WI38 (cell line): ENCODE data around the gene KCNQ2.

ENCODE experiments used
- H3K4me3 ChIP-seq: 2 replicates; pipeline ENCODE4 v1.5.1; 2011; ENCODE audit warnings: low read depth, mild to moderate bottlenecking, control low read depth, low read length
- CTCF ChIP-seq: IDR thresholded peaks from 2 replicates; pipeline ENCODE4 v1.5.1; 2012; ENCODE audit warnings: low read depth, mild to moderate bottlenecking, control low read depth, low read length

Gene KCNQ2

DNA sequence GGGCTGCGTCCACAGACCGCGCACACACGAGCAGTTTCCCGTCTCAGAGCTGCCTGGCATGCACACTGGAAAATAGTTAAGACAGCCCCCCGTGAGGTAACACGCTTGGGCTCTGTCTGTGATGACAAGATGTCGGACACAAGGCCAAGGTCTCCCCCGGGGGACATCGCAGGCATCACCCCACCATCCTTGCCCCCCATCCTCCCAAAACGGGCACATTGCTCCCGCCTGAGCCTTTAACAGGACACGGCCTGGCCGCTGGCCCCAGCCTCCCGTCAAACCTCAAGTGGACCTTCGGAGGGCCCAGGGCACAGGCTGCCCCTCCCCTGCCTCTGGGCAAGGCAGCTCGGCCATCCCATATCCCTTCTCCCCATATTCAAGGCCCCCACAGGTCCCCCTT lies 5.6 kb downstream of the KCNQ2 start:
- H3K4me3 ChIP-seq = no peak overlapping the region
- TF ChIP-seq CTCF = no peak

GRCh38 chr20:63466250-63466825 lies 6.1 kb downstream of the KCNQ2 start:
- no peak for TF ChIP-seq CTCF

GRCh38 chr20:63465380-63466249 lies 6.8 kb downstream of the KCNQ2 start:
- no peak for TF ChIP-seq CTCF

More at GRCh38 chr20:63466250-63466825, 6.1 kb downstream of the KCNQ2 start:
- no peak overlapping the region for H3K4me3 ChIP-seq

GRCh38 chr20:63464289-63464635 lies 8.2 kb downstream of the KCNQ2 start:
- TF ChIP-seq CTCF = no peak
- no peak overlapping the region for H3K4me3 ChIP-seq

More at GRCh38 chr20:63465380-63466249, 6.8 kb downstream of the KCNQ2 start:
- no peak overlapping the region for H3K4me3 ChIP-seq

- no peak overlapping the region for H3K4me3 ChIP-seq
- TF ChIP-seq CTCF = no peak
Measured at GRCh38 chr20:63463400-63464288, 8.8 kb downstream of the KCNQ2 start.

DNA sequence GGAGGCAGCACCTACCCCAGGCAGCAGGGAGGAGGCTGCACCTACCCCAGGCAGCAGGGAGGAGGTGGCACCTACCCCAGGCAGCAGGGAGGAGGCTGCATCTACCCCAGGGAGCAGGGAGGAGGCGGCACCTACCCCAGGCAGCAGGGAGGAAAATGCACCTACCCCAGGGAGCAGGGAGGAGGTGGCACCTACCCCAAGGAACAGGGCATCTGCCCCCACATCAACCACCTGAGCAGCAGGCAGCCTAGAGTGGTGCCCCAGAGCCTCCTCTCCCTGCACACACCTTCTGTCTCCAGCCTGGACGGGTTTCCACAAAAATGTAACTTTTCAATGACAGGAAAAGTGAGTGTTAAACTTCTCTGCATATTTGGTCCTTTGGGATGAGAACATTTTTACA lies 10.2 kb downstream of the KCNQ2 start:
- TF ChIP-seq CTCF = no peak
- no peak overlapping the region for H3K4me3 ChIP-seq
